Astrocyte of the cerebellum (primary cell): ENCODE measurements around the gene COL25A1.

ENCODE experiments used
- DNase-seq: peaks from one replicate; pipeline ENCODE4 v3.0.0-alpha.2; 2011; ENCODE audit warnings: low read depth
- H3K4me3 ChIP-seq: 2 replicates; pipeline ENCODE4 v1.5.1; 2011; ENCODE audit warnings: mild to moderate bottlenecking, low read depth, low read length, moderate library complexity
- in situ Hi-C: cut with HindIII; loops from 2 replicates; pipeline ENCODE4 v1.10.0; 2017; ENCODE audit warnings: low sequenced_read_pairs
- TF ChIP-seq, protein P1 (sequence below): IDR thresholded peaks from 2 replicates; pipeline ENCODE4 v1.5.1; 2012; ENCODE audit warnings: low read length, low read depth, moderate library complexity, mild to moderate bottlenecking; ENCODE audit errors: missing control alignments

The COL25A1 gene

DNA sequence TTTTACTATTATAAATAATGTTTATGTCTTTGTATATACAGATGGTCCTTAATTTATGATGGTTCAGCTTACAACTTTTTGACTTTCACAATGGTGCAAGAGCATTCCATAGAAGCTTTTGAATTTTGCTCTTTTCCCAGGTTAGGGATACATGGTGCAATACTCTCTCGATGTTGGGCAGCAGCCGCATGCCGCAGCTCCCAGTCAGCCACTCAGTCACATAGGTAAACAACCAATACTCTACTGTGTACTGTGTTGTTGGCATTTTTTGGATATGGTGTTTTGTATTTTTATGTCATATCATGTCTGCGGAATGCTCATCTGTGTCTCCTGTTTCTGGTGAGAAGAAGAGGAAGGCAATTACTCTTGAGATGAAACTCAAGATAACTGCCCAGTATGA is 281.6 kb downstream of the COL25A1 start:
- in situ Hi-C loops: no loop called here
- DNase-seq: no peak
- TF ChIP-seq, protein P1, sequence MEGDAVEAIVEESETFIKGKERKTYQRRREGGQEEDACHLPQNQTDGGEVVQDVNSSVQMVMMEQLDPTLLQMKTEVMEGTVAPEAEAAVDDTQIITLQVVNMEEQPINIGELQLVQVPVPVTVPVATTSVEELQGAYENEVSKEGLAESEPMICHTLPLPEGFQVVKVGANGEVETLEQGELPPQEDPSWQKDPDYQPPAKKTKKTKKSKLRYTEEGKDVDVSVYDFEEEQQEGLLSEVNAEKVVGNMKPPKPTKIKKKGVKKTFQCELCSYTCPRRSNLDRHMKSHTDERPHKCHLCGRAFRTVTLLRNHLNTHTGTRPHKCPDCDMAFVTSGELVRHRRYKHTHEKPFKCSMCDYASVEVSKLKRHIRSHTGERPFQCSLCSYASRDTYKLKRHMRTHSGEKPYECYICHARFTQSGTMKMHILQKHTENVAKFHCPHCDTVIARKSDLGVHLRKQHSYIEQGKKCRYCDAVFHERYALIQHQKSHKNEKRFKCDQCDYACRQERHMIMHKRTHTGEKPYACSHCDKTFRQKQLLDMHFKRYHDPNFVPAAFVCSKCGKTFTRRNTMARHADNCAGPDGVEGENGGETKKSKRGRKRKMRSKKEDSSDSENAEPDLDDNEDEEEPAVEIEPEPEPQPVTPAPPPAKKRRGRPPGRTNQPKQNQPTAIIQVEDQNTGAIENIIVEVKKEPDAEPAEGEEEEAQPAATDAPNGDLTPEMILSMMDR: no peak

DNA sequence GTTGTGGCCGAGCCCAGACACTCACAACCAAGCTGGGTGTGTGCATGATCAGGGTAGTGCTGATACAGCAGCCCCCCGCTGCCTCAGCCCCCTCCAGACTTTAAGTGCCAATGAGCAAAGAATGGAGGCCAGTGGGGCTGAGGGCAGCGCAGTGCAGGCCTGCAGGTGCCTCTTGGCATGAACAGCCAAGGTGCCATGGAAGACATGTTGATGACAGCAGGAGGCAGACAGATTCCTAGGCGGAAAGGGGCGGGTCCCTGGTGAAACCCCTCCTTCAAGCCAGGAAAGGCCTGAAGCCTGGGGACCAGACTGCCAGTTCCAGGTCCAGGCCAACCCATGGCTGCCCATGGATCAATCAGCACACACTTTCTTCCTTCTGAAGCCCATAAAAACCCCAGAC is 286.3 kb downstream of the COL25A1 start:
- no peak overlapping the region for H3K4me3 ChIP-seq
- DNase-seq: no peak
- in situ Hi-C loops: no loop called here
- TF ChIP-seq, protein P1: no peak

More for the DNA sequence above, 281.6 kb downstream of the COL25A1 start:
- H3K4me3 ChIP-seq: no peak overlapping the region

DNA sequence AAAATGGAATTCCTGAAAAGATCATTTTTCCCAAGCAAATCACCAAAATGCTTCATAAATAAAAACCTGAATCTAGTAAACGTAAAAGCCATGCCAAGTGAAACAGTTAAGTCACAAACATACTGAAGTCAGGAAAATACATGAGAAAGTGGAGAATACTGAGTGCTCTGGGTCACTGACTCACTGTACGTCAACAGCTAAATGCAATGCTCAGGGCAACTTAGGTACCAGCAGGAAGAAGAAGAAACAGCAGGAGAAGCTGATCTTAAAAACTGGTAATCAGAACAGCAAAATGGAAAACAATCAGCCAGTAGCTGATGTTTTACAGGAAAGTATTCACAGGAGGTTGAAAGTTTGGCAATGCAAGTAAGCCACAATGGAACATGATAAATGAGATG is 287.0 kb downstream of the COL25A1 start:
- TF ChIP-seq, protein P1: no peak
- no peak for DNase-seq
- no peak overlapping the region for H3K4me3 ChIP-seq
- in situ Hi-C loops: no loop called here

DNA sequence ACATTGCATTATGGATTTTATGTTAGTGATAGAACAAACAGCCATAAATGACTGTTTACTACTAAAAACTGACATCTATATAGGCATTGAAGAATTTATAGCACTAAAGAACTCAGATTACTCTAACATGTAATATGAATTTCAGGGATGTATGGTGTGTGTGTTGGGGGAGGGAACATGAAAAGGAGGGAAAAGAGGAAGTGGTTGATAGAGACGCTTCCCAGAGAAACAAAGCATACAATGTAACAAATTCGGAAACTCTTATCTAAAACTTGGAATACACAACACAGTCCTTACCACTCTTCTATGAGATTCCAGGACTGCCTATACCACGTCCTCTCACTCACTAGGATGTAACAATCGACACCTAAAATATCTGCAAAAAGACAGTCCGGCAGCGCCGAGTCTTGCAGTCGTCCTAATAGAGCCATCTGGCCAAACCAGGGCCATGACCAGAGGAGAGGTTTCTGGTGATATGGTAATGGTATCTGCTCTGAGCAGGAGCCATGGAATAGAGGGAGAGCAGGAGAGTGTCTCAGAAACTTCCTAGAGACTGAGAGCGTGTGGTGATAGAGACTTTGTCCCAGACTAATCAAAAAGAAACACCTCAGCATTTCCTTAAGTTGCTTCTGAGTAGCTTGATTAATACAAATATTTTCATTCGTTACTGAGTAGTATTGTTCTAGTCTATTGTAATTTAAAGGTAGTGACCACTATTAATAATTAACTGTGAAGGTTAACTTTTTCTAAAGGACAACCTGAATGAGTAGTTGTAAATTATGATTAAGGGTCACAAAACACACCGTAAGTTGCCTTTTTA is 287.7 kb downstream of the COL25A1 start:
- in situ Hi-C loops: no loop called here
- TF ChIP-seq, protein P1: no peak
- H3K4me3 ChIP-seq: no peak overlapping the region
- no peak for DNase-seq

DNA sequence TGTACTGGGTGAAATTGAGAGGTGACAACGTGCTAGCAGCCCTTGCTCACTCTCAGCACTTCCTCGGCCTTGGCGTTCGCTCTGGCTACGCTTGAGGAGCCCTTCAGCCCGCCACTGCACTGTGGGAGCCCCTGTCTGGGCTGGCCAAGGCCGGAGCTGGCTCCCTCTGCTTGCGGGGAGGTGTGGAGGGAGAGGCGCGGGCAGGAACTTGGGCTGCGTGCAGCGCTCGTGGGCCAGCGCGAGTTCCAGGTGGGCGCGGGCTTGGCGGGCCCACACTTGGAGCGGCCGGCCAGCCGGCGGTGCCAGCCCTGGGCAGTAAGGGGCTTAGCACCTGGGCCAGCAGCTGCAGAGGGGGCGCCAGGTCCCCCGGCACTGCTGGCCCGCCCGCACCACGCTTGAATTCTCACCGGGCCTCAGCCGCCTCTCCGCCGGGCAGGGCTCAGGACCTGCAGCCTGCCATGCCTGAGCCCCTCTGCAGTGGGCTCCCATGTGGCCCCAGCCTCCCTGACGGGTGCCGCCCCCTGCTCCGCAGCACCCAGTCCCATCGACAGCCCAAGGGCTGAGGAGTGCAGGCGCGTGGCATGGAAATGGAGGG is 290.1 kb downstream of the COL25A1 start:
- no peak for DNase-seq
- H3K4me3 ChIP-seq: no peak overlapping the region
- in situ Hi-C loops: no loop called here
- TF ChIP-seq, protein P1: no peak

DNA sequence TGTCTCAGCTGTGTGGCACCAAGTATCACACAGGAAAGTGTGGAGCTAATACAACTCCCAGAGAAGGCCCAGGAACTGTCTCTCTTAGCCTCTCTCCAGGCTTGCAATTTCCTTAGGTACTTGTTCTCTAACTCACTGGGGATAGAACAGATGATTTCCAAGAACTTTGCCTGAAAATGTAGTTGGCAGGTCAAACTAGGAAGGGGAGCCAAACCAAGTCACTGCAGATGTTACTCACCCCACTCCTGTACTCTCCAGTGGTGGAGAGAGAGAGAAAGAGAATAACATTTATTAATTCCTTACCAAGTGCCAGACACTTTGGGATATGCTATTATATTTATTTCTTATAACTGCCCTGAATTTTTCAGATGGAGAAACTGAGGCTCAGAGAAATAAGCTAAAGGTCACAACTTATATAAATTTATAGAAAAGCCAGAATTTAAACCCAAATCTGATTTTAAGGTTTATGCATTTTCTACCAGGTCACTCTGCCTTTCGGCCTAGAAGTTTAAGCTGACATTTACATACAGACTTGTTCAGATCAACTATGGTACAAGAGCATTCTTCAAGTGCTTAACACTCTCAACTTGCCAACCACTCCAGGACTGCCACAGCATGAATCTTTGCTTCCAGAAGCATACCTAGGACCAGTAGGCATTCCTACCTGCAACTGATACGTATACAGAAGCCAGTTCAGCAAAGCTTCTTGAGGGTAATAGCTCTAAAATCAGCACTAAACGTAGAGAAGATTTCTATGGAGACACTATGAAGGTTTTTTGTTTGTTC is 291.0 kb downstream of the COL25A1 start:
- no peak overlapping the region for H3K4me3 ChIP-seq
- TF ChIP-seq, protein P1: no peak
- in situ Hi-C loops: no loop called here
- DNase-seq: peak; percentile 12
